Liver (tissue), 9 donors: ENCODE results near the gene TGFBR3L. TPM values are rescaled to one million over a fixed set of nuclear protein-coding genes. Genes with fewer than 3 reads are reported as not detected.

ENCODE experiments used
- DNase-seq: peaks from one replicate; pipeline ENCODE4 v3.0.0-alpha.2; 2017; ENCODE audit warnings: low spot score
- H3K27ac ChIP-seq, 2 donors: one replicate each; pipeline ENCODE4 v1.7.0; 2013; ENCODE audit warnings: inconsistent platforms in 2 of 2, low read length in 2 of 2, control low read depth in 1 of 2, low read depth in 1 of 2, mild to moderate bottlenecking in 1 of 2
- H3K27me3 ChIP-seq, 4 donors: one replicate each; pipeline versions ENCODE4 v1.6.1 to v1.7.0; 2013; ENCODE audit warnings: low read length in 3 of 4, inconsistent platforms in 1 of 4, mild to moderate bottlenecking in 1 of 4, moderate library complexity in 1 of 4; ENCODE audit not compliant: control insufficient read depth in 4 of 4, insufficient read depth in 4 of 4
- H3K36me3 ChIP-seq, 4 donors: one replicate each; pipeline versions ENCODE4 v1.6.1 to v1.7.0; 2013; ENCODE audit warnings: low read length in 3 of 4, mild to moderate bottlenecking in 3 of 4, low read depth in 1 of 4, moderate library complexity in 1 of 4; ENCODE audit not compliant: control insufficient read depth in 4 of 4, insufficient read depth in 3 of 4
- H3K4me1 ChIP-seq, 4 donors: one replicate each; pipeline versions ENCODE4 v1.6.1 to v1.7.0; 2013; ENCODE audit warnings: low read length in 3 of 4, mild to moderate bottlenecking in 3 of 4, moderate library complexity in 1 of 4; ENCODE audit not compliant: control insufficient read depth in 4 of 4, insufficient read depth in 4 of 4
- H3K4me3 ChIP-seq, 3 donors: one replicate each; pipeline versions ENCODE4 v1.6.1 to v1.7.0; 2013; ENCODE audit warnings: low read length in 3 of 3, control low read depth in 1 of 3, low read depth in 1 of 3, mild to moderate bottlenecking in 1 of 3
- H3K9ac ChIP-seq, 2 donors: one replicate each; pipeline ENCODE4 v1.7.0; 2013; ENCODE audit warnings: low read length in 2 of 2, mild to moderate bottlenecking in 2 of 2, moderate library complexity in 2 of 2, control low read depth in 1 of 2, low read depth in 1 of 2
- H3K9me3 ChIP-seq, 4 donors: one replicate each; pipeline versions ENCODE4 v1.6.1 to v1.7.0; 2013; ENCODE audit warnings: low read length in 3 of 4; ENCODE audit not compliant: control insufficient read depth in 4 of 4
- ATF3 ChIP-seq: IDR thresholded peaks from 2 replicates; pipeline ENCODE4 v1.6.1; 2016; ENCODE audit warnings: antibody characterized with exemption
- CTCF ChIP-seq: fragments of 150-350 bp; IDR thresholded peaks from 2 replicates; pipeline ENCODE4 v1.5.1; 2017; ENCODE audit warnings: improper control_type of control experiment, low read depth, low read length; ENCODE audit not compliant: missing input control
- EGR1 ChIP-seq, 2 donors: IDR thresholded peaks; 2 replicates each; pipeline ENCODE4 v1.6.1; 2016 to 2018; ENCODE audit warnings: antibody characterized with exemption in 2 of 2, low read depth in 2 of 2
- FOXA1 ChIP-seq: IDR thresholded peaks from 2 replicates; pipeline ENCODE4 v1.6.1; 2016; ENCODE audit warnings: antibody characterized with exemption
- FOXA2 ChIP-seq: IDR thresholded peaks from 2 replicates; pipeline ENCODE4 v1.6.1; 2016; ENCODE audit warnings: antibody characterized with exemption
- GABPA ChIP-seq, 2 donors: IDR thresholded peaks in 1 of 2; conservative IDR thresholded peaks in 1 of 2; 2 replicates each; pipeline ENCODE4 v1.6.1; 2016; ENCODE audit warnings: antibody characterized with exemption in 2 of 2, mild to moderate bottlenecking in 1 of 2, moderate library complexity in 1 of 2
- HNF4A ChIP-seq, 2 donors: conservative IDR thresholded peaks; 2 replicates each; pipeline ENCODE4 v1.6.1; 2016; ENCODE audit warnings: antibody characterized with exemption in 2 of 2, mild to moderate bottlenecking in 2 of 2
- HNF4G ChIP-seq: IDR thresholded peaks from 2 replicates; pipeline ENCODE4 v1.6.1; 2016; ENCODE audit warnings: antibody characterized with exemption
- JUND ChIP-seq, 2 donors: IDR thresholded peaks; 2 replicates each; pipeline ENCODE4 v1.6.1; 2016; ENCODE audit warnings: antibody characterized with exemption in 2 of 2
- MAX ChIP-seq: IDR thresholded peaks from 2 replicates; pipeline ENCODE4 v1.6.1; 2016; ENCODE audit warnings: antibody characterized with exemption
- NR2F2 ChIP-seq: IDR thresholded peaks from 2 replicates; pipeline ENCODE4 v1.6.1; 2016; ENCODE audit warnings: antibody characterized with exemption
- RAD21 ChIP-seq, 2 donors: IDR thresholded peaks; 2 replicates each; pipeline ENCODE4 v1.6.1; 2016; ENCODE audit warnings: antibody characterized with exemption in 2 of 2, mild to moderate bottlenecking in 2 of 2
- REST ChIP-seq: IDR thresholded peaks from 2 replicates; pipeline ENCODE4 v1.6.1; 2016; ENCODE audit warnings: antibody characterized with exemption, mild to moderate bottlenecking
- RXRA ChIP-seq, 2 donors: IDR thresholded peaks; 2 replicates each; pipeline ENCODE4 v1.6.1; 2017 to 2018; ENCODE audit warnings: antibody characterized with exemption in 2 of 2, mild to moderate bottlenecking in 1 of 2
- SP1 ChIP-seq: IDR thresholded peaks from 2 replicates; pipeline ENCODE4 v1.6.1; 2018; ENCODE audit warnings: antibody characterized with exemption, mild to moderate bottlenecking
- TAF1 ChIP-seq: conservative IDR thresholded peaks from 2 replicates; pipeline ENCODE4 v1.6.1; 2016; ENCODE audit warnings: antibody characterized with exemption, mild to moderate bottlenecking
- YY1 ChIP-seq: IDR thresholded peaks from 2 replicates; pipeline ENCODE4 v1.6.1; 2016; ENCODE audit warnings: antibody characterized with exemption, mild to moderate bottlenecking
- ZBTB33 ChIP-seq: IDR thresholded peaks from 2 replicates; pipeline ENCODE4 v1.6.1; 2016; ENCODE audit warnings: antibody characterized with exemption
- WGBS: extraction: QIAGEN DNeasy Blood & Tissue Kit; methylation state at CpG from one replicate; pipeline ENCODE4 v1.1.7; 2013; 5-methylcytosine and 5-hydroxymethylcytosine counted together
- polyA plus RNA-seq, 2 donors: library from polyadenylated mRNA; stranded (reverse) in 1 of 2; unstranded in 1 of 2; fragments of 200-250 nt in 1 of 2; fragments of >200 nt in 1 of 2; fragmentation: Nextera tagmentation in 1 of 2; extraction: Ambion mirVana in 1 of 2; gene quantifications; one replicate each; pipeline versions ENCODE4 v1.2.1 to v1.2.3, GENCODE V29; 2013 to 2015
- total RNA-seq, 2 donors: library from RNA; depleted of rRNA; stranded (reverse); fragments of >200 nt; gene quantifications; one replicate each; pipeline ENCODE4 v1.2.3, GENCODE V29; 2014
- donor health status: healthy.
- donor health status: healthy.
- donor health status: healthy.
- donor health status: healthy.
- donor health status: healthy.

TGFBR3L gene
- total and polyA plus RNA-seq, 4 donors = 0.32 to 2.5 (median 0.36) TPM; not detected in 1

- peak; percentile 60 for DNase-seq
- Histone ChIP-seq H3K9ac (peak within 1 kb of the TSS in 1 of 2 donors; percentile 69), H3K4me1 (peaks cover 0 to 13% (median 6%) of the 10 kb centered on the region in 4 donors), H3K4me3 (peak within 1 kb of the TSS; percentile 41 to 76 (median 42)), H3K27ac (no peak within 1 kb of the TSS), H3K27me3 (no peaks in the 10 kb centered on the region), H3K36me3 (no peaks in the 10 kb centered on the region), H3K9me3 (no peaks in the 10 kb centered on the region)
- 10% methylated on average over 53 of the region's 53 CpGs for WGBS
- TF ChIP-seq JUND (IDR thresholded peaks at IDR 0.05) (no peak), YY1 (no peak), RXRA (IDR thresholded peaks at IDR 0.05) (no peak), SP1 (no peak), ATF3 (no peak), FOXA2 (no peak), HNF4G (no peak), TAF1 (no peak), EGR1 (IDR thresholded peaks at IDR 0.05; ENCODE audit: low read depth in 2 of 2) (no peak), HNF4A (conservative IDR thresholded peaks at IDR 0.05) (no peak), ZBTB33 (no peak), MAX (no peak), RAD21 (IDR thresholded peaks at IDR 0.05) (no peak), GABPA (IDR thresholded peaks at IDR 0.05 in 1 of 2, conservative IDR thresholded peaks at IDR 0.05 in 1 of 2) (no peak)
Measured at GRCh38 chr19:7888145-7888825, 26.3 kb upstream of the TGFBR3L start, which contains the start of gene LRRC8E. TSS of gene LRRC8E (plus strand) at chr19:7888510. CDS start at chr19:7895604, 7,094 bp downstream.

GRCh38 chr19:7888826-7889217, 25.8 kb upstream of the TGFBR3L start:
- Histone ChIP-seq H3K27ac (no peak overlapping the region), H3K4me3 (peak overlapping the region; percentile 41 to 76 (median 42)), H3K9me3 (no peaks in the 10 kb centered on the region), H3K36me3 (no peaks in the 10 kb centered on the region), H3K27me3 (no peaks in the 10 kb centered on the region), H3K9ac (peak overlapping the region in 1 of 2 donors; percentile 69), H3K4me1 (peaks cover 0 to 13% (median 7%) of the 10 kb centered on the region in 4 donors)
- DNase-seq = no peak
- WGBS = 81% methylated on average over 8 of the region's 8 CpGs
- TF ChIP-seq GABPA (IDR thresholded peaks at IDR 0.05 in 1 of 2, conservative IDR thresholded peaks at IDR 0.05 in 1 of 2) (no peak), RAD21 (IDR thresholded peaks at IDR 0.05) (no peak), NR2F2 (no peak), ZBTB33 (no peak), TAF1 (no peak), CTCF (no peak), MAX (no peak), FOXA1 (no peak), SP1 (no peak), RXRA (IDR thresholded peaks at IDR 0.05) (no peak), REST (no peak), EGR1 (IDR thresholded peaks at IDR 0.05; ENCODE audit: low read depth in 2 of 2) (no peak), JUND (IDR thresholded peaks at IDR 0.05) (no peak), HNF4A (conservative IDR thresholded peaks at IDR 0.05) (no peak), FOXA2 (no peak), ATF3 (no peak), YY1 (no peak), HNF4G (no peak)
